Stimulated activated CD4-positive, alpha-beta T cell treated with anti-CD3 and anti-CD28 coated beads, Interleukin-15, amount 100 ng/mL, for 1 hour (primary cell): ENCODE measurements around the gene CDK10.
"Not testable (repeated sequence)": the region's sequence is repeated elsewhere in the genome, so short reads cannot be mapped to it uniquely, and the experiment has no call there.

Source experiments
- DNase-seq, 2 donors: peaks; one replicate each; pipeline ENCODE4 v3.0.0-alpha.2; 2020; ENCODE audit warnings: low read depth in 1 of 2, low spot score in 1 of 2

The CDK10 gene

DNA sequence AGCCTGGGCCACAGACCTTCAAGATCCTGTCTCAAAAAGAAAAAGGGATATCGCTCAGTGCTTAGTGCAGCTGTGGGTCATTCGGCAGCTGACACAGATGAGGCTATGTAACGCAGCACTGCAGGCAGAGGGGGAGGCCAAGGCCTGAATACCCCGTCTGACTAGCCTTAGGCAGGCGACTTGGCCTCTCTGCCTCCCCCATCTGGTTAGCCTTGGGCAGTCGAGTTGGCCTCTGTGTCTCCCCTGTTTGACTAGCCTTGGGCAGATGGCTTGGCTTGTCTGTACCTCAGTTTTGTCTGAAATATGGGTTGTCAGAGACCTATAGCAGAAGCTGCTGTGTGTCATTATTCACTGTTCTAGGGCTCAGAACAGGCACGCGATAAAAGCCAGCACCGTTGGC lies 18.9 kb upstream of the CDK10 start:
- no peak for DNase-seq

DNA sequence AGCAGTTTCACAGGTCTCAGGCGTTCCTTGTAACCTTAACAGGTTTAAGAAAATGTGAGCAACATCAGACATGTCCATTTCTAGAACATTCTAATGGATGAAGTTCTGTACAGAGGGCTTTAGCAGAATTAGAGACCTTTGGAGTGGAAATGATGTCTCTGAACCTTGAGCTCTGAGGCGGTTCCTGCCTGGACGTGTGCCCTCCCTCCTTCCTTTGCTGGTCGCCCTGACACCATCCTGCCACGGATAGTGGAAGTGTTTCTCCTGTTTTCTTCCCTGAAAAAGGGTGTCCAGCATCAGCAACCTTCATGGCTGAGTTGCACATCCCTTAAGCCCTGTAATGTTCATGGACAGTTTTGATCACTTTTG lies 17.7 kb upstream of the CDK10 start:
- DNase-seq, result no peak

DNA sequence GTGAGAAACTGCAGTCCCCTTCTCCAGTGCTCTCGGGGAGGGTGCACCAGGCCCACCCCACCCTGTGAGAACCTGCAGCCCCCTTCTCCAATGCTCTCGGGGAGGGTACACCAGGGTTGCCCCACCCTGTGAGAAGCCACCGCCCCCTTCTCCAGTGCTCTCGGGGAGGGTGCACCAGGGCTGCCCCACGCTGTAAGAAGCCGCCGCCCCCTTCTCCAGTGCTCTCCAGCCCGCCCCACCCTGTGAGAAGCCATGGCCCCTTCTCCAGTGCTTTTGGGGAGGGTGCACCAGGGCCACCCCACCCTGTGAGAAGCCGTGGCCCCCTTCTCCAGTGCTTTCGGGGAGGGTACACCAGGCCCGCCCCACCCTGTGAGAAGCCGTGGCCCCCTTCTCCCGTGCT lies 16.7 kb upstream of the CDK10 start:
- DNase-seq, result no peak

DNA sequence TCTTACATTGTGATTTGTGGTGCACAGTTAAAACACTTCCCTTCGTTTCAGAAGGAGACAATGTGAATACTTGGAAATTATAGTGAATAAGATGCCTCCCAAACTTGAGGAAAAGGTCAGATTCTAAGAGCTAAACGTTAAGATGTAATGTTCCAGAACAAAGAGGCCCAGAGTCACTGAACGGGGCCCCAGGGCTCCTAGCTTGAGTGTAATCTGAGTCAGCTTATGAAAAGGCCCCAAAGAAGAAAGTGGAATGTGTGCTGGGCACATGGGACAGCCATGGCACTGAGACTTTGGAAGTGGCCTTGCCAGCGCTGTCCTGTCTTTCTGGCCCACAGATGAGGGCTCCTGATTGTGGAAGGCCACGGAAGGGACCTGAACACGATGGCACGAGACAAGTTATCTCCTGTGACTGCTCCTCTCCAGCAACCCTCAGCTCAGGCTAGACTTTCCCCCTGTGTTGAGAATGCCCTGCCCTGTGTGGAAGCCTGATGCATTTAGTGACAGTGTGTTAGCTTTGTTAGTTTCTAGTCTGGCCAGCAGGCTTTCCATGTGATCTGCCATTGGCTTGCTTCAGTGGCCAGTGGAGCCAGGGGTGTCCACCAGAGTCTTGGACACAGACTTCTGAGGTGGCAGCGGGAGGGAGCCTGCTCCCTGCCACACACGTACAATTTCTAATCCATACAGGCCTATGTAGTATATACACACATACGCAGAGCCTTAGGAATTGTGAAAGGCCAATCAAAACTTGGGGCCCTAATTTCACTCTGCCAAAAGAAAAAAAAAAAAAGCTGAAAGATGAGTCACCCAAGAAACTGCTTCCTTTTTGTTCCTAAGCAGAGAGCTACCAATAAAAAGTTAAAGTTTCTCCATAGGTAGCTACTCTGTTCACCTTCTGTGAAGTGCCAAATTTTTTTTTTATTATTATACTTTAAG lies 15.7 kb upstream of the CDK10 start:
- no peak for DNase-seq

DNA sequence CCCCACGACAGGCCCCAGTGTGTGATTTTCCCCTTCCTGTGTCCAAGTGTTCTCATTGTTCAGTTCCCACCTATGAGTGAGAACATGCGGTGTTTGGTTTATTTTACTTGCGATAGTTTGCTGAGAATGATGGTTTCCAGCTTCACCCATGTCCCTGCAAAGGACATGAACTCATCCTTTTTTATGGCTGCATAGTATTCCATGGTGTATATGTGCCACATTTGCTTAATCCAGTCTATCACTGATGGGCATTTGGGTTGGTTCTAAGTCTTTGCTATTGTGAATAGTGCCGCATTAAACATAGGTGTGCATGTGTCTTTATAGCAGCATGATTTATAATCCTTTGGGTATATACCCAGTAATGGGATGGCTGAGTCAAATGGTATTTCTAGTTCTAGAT lies 14.9 kb upstream of the CDK10 start:
- DNase-seq, result not testable (repeated sequence)

DNA sequence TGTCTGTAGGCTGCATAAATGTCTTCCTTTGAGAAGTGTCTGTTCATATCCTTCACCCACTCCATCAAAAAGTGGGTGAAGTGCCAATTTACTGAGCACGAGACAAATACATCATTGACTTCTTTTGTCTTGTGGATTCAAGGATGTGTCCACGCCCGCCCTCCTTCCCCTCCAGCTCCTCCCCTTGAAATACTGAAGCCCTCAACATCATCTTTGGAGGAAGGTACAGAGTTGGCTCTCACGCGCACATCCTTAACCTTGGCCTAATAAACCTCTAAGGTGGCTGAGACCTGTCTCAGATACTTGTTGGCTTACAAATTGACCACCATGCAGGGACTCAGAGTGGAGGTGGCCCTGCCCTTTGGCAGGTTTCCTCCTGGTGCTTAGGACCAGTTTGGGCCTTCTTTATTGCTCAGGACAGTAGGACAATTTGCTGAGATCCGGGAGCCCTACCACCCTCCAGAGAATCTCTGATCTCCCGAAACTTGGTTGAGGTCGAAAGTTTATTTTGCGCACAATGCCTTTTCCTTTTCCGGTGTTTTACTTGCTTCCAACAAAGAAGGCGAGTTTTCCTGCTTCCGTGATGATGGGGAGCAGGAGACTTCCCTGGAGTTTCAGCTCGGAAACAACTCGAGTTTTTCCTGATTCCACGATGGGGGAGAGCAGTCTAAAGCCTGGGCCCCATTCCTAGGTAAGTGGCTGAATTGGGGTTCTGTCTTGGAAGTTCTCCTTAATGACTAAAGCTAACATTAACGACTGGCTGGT lies 14.1 kb upstream of the CDK10 start:
- DNase-seq, result no peak

DNA sequence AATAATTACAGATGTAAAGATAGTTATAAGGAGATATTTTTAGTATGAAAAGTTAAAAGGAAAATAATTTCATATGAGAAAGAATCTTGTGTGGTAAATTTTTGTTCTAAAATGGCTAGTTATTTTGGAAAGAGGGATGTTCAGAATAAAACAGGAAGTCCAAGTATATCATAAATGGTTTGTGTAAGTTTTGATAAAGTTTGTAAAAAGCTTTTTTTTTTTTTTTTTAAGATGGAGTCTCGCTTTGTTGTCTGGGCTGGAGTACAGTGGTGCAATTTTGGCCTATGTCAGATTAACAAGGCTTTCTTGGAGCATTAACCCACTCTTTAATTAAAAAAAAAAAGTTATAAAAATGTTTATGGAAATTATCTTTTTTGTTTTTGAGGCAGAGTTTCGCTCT lies 8.2 kb upstream of the CDK10 start:
- no peak for DNase-seq

DNA sequence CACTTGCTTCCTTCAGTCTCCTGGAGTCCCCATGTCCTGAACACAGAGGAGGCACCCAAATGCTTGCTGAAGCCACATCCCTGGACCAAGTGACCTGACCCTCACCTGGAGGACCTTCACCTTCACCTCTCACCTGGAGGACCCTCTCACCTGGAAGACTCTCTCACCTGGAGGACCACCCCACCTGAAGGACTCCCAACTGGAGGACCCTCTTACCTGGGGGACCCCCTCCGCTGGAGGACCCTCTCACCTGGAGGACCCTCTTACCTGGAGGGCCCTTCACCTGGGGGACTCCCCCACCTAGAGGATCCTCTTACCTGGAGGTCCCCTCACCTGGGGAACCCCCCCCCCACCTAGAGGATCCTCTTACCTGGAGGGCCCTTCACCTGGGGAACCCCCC lies 573 bp upstream of the CDK10 start:
- no peak for DNase-seq

DNA sequence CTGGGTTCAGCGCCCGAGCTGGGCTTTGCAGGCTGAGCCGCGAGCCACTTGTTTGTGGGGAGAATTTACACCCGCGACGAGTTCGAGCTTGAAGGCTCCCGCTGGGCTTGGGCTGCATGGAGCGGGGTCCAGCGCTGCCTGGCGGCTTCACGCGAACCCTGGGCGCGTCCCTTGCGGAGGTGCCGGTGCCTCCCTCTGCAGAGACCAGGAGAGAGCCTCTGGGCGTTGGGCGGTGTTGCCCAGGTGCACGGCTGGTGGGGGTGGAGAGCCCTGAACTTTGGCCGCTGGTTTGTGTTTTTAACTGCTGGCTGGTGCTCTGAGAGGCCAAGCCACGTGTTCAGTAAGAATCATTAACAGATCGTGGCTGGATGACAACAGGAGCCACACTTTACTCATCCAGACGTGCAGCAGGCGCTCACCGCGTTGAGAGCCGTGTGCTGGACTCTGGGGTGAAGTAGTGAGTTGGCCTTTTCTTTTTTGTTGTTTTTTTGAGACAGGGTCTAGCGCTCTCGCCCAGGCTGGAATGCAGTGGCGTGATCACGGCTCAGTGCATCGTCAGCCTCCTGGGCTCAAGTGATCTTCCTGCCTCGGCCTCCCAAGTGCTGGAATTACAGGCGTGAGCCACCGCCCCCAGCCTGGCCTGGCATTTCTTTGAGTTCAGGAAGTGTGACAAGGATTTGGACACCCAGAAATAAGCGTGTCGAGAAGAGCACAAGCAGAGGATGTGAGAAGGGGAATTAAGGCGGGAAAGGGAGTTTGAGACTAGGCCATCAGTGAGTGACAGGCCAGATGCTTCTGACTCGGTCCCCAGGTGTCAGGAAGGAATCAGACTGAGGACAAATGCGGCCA lies 827 bp downstream of the CDK10 start:
- DNase-seq, result no peak

DNA sequence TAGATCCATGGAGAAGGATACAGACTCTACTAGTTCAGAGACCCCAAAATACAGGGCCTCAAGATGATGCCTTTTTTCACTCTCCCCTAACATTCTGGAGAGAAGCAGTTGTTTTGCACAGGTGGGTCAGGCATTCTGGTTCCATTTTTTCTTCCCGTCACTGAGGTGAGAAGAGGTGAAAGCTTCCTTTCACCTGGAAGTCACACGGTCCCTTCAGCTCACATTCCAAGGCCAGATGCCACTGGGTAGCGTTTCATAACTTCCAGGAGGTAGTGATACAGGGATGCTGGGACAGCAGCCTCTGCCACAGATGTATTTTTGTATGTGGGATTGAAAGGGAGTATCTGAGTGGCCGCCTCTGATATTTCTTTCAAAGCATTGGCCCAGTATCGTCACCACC lies 1.9 kb downstream of the CDK10 start:
- no peak for DNase-seq

DNA sequence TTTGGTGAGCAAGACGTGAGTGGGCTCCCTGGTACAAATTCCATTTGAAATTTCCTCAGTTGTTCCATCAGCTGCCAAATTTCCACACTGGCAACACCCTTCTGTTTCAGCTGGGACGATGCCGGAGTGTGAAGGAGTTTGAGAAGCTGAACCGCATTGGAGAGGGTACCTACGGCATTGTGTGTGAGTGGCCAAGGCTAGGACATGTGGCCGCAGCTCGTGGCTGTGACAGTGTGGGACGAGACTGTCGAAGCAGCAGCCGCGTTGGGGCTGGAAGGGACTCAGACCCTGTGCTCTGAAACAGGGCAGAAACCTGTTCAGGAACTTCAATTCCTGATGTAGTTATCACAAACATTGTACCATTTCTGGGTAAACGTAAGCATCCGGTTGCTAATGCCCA lies 2.7 kb downstream of the CDK10 start:
- DNase-seq, result no peak

DNA sequence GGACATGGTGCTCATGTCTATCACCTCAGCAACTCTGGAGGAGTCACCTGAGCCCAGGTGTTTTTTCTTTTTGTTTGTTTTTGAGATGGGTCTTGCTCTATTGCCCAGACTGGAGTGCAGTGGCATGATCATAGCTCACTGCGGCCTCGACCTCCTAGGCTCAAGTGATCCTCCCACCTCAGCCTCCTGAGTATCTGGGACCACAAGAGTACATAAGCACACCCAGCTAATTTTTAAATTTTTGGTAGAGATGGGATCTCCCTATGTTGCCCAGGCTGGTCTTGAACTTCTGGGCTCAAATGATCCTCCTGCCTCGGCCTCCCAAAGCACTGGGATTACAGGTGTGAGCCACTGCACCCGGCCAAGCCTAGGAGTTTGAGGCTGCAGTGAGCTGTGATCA lies 3.1 kb downstream of the CDK10 start:
- not testable (repeated sequence) for DNase-seq

DNA sequence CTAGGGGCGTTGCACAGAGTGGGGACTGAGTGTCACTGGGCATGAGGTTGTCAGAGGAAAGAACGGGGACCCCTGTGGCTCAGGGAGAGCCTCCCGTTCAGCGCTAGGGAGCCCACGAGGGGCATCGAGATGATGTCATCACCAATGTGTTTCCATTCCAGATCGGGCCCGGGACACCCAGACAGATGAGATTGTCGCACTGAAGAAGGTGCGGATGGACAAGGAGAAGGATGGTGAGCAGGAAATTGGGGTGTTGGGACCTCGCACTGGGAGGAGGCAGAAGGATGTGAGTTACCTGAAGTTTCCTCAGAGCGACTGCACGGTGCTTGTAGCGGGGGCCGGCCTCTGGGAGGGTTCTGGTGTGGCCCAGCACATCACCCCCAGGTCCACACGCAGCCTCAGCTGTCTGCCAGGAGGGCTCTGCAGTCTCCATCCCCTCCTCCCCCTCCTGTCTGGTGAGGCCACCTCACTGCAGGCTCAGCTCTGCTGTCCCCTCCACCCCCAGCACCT lies 4.0 kb downstream of the CDK10 start:
- no peak for DNase-seq

DNA sequence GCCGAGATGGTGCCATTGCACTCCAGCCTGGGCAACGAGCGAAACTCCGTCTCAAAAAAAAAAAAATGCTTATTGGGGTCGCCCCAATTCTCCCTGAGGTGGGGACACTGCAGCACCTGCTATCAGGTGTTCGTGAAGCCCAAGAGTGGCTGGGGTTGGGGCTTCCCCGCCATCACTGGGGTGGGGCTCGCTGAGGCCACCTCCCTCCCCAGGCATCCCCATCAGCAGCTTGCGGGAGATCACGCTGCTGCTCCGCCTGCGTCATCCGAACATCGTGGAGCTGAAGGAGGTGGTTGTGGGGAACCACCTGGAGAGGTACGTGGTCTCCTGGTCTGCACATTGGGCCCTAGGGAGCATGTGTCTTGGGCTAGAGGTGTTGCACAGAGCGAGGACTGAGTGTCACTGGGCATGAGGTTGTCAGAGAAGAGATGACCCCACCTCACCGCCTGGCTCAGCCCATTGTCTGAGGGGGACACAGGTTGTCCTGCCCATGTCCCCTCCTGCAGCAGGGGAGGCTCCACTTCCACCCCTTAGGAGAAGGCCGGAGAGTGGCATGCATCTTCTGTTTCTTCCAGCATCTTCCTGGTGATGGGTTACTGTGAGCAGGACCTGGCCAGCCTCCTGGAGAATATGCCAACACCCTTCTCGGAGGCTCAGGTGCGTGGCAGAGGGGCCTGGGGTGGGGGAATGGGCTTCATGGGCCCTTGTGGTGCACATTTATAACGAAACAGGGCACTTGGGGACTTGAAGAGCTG lies 4.9 kb downstream of the CDK10 start:
- DNase-seq, result no peak

DNA sequence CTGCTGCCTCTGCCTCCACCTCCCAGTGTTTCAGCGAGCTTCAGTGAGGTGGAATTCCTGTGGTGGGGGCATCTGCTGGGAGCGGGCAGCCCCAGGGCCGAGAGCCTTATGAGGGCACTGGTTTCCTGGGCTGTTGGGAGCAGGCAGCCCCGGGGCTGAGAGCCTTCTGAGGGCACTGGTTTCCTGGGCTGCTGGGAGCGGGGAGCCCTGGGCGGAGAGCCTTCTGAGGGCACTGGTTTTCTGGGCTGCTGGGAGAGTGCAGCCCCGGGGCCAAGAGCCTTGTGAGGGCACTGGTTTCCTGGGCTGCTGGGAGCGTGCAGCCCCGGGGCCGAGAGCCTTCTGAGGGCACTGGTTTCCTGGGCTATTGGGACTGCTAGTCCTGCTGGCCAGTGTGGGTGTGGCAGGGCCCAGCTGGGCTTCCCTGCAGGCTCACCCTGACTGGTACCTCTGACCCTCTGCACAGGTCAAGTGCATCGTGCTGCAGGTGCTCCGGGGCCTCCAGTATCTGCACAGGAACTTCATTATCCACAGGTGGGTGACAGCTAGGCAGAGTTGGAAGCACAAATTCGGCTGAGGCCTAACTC lies 5.6 kb downstream of the CDK10 start:
- DNase-seq, result no peak

DNA sequence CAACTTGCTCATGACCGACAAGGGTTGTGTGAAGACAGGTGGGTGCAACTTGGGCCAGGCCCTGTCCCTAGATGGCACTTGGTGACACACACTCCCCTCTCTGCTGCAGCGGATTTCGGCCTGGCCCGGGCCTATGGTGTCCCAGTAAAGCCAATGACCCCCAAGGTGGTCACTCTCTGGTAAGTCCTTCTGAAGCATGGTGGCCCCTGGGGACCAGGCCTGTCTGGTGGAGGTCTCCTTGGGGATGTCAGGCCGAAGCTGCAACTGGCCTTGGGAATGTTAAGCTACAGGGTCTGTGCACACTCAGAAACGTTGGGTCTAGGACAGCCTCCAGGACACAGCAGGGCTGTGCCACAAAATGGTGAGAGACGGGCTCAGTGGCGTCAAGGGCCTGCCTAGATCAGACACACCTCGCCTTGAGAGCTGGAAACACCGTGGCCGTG lies 6.8 kb downstream of the CDK10 start:
- no peak for DNase-seq

DNA sequence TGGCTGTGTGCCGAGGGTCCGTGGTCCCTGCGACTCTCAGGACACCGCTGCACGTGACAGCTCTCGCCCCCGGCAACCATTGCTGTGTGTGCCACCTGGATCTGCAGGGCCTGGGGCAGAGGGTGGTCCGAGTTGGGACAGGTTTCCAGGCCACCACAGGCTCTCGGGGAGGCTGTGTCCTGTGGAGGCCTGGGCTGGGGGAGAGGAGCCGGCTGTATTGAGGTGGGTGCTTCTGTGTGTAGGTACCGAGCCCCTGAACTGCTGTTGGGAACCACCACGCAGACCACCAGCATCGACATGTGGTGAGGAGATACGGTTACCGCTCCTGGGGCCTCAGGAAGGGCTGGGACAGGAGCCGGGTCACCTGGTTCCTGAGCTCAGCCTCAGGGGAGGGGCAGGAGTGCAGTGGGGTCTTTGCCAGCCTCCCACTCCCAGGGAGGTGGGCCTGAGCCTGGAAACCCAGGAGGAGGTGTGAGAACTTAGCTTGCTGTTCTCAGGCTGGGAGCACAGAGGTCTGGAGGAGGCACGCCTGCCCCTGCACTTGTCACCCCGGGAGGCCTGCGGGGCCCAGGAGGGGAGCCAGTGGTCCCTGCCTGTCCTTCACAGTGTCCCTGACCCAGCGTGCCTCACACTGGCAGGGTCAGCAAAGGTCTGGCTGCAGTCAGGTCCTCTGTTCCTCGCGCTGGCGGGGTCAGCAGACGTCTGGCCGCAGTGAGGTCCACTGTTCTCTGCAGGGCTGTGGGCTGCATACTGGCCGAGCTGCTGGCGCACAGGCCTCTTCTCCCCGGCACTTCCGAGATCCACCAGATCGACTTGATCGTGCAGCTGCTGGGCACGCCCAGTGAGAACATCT lies 7.7 kb downstream of the CDK10 start:
- DNase-seq, result no peak

DNA sequence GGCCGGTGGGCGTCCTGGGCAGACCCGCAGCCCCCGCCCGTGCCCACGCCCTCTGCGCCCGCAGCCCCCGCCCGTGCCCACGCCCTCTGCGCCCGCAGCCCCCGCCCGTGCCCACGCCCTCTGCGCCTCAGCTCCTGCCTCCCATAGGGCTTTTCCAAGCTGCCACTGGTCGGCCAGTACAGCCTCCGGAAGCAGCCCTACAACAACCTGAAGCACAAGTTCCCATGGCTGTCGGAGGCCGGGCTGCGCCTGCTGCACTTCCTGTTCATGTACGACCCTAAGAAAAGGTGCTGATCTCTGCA lies 8.2 kb downstream of the CDK10 start:
- not testable (repeated sequence) for DNase-seq

DNA sequence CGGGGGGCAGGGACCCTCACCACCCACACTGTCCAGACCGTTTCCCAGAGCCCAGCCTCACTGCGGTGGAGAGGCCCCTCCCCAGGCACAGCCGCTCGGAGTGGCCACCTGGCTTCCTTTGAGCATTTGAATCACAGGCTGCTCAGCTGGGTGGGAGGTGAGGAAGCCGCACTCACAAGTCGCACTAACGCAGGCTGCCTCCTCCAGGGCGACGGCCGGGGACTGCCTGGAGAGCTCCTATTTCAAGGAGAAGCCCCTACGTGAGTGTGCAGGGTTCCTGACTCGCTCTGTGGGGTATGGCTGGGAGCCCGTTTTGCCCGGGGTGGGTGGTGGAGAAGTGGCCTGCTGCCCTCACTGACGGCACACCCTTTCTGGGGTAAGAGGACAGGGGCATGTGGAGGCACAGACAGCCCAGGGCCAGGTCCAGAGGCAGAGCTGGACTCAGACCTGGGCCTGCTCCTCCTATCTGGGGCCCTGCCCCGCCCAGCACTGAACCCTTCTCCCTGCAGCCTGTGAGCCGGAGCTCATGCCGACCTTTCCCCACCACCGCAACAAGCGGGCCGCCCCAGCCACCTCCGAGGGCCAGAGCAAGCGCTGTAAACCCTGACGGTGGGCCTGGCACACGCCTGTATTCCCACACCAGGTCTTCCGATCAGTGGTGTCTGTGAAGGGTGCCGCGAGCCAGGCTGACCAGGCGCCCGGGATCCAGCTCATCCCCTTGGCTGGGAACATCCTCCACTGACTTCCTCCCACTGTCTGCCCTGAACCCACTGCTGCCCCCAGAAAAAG lies 8.8 kb downstream of the CDK10 start:
- no peak for DNase-seq
